Measurements from ENCODE around the gene PSMB10. TPM values are rescaled to one million over a fixed set of nuclear protein-coding genes. Genes with fewer than 3 reads are reported as not detected.

PSMB10 gene
- polyA plus RNA-seq, 1 experiment: 18.1 TPM

DNA sequence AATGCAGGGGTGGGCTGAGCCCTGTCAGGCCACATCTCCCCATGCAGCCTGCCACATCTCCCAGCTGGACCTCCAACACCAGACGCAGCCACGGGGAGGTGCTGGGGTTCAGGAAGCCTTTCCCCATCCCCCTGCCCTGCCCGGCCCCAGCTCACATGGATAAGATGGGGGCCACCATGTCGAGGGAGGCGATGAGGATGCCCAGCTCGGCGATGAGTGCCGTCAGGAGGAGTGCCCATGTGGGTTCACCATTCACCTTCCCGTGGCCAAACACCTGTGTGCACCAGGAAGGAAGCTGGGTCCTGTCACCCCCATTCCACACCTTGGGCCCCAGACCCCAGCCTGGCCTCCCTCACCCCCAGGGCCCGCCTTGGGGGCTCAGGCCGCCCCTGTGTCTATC, 13.0 kb upstream of the PSMB10 start:
- POLR2A ChIA-PET: no interaction called here
- CTCF ChIA-PET: interaction anchor here (0.7 kb wide), 1 partner anchor 925 kb away, joined by 3 read pairs; no protein-coding TSS in a partner anchor
- TF ChIP-seq, protein P1, sequence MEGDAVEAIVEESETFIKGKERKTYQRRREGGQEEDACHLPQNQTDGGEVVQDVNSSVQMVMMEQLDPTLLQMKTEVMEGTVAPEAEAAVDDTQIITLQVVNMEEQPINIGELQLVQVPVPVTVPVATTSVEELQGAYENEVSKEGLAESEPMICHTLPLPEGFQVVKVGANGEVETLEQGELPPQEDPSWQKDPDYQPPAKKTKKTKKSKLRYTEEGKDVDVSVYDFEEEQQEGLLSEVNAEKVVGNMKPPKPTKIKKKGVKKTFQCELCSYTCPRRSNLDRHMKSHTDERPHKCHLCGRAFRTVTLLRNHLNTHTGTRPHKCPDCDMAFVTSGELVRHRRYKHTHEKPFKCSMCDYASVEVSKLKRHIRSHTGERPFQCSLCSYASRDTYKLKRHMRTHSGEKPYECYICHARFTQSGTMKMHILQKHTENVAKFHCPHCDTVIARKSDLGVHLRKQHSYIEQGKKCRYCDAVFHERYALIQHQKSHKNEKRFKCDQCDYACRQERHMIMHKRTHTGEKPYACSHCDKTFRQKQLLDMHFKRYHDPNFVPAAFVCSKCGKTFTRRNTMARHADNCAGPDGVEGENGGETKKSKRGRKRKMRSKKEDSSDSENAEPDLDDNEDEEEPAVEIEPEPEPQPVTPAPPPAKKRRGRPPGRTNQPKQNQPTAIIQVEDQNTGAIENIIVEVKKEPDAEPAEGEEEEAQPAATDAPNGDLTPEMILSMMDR (IDR thresholded peaks at IDR 0.05; ENCODE audit: low read depth, low read length): no peak

DNA sequence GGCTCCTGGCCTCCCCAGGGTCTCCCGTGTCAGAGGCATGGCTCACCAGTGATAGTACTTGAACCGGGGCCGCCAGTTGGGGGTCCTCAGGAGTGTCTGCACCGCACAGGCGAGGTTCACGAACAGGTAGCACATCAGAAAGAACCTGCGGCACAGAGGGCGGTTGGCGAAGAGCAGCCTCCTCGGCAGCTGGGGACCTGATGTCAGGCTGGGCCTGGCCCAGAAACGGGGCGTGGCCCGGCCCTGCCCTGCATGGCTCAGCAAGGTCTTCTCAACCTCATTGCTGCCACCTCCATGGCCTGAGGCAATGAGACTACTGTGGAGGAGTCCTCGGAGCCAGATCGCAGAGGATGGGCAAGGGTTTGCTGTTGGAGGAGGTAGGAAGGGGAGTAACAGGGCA, 11.4 kb upstream of the PSMB10 start:
- Histone ChIP-seq H3K4me3 (ENCODE audit: low read depth, low read length) (no peak overlapping the region), H3K9me3 (ENCODE audit: control insufficient read depth, insufficient read depth, low read length) (no peaks in the 10 kb centered on the region; the same call in 1 of the 2 replicates), H3K27ac (ENCODE audit: low read depth, low read length) (no peak overlapping the region), H3K27me3 (ENCODE audit: control insufficient read depth, insufficient read depth, low read length) (no peaks in the 10 kb centered on the region)
- POLR2A ChIA-PET: no interaction called here
- DNase-seq (ENCODE audit: low read depth, low spot score): no peak
- CTCF ChIA-PET: no interaction called here
- TF ChIP-seq, protein P1 (IDR thresholded peaks at IDR 0.05; ENCODE audit: low read depth, low read length): no peak

More for the DNA sequence above, 13.0 kb upstream of the PSMB10 start:
- H3K9me3 ChIP-seq (ENCODE audit: control insufficient read depth, insufficient read depth, low read length): no peaks in the 10 kb centered on the region; the same call in 1 of the 2 replicates
- no peak for DNase-seq (ENCODE audit: low read depth, low spot score)
- no peak overlapping the region for H3K4me3 ChIP-seq (ENCODE audit: low read depth, low read length)
- no peaks in the 10 kb centered on the region for H3K27me3 ChIP-seq (ENCODE audit: control insufficient read depth, insufficient read depth, low read length)
- no peak overlapping the region for H3K27ac ChIP-seq (ENCODE audit: low read depth, low read length)

DNA sequence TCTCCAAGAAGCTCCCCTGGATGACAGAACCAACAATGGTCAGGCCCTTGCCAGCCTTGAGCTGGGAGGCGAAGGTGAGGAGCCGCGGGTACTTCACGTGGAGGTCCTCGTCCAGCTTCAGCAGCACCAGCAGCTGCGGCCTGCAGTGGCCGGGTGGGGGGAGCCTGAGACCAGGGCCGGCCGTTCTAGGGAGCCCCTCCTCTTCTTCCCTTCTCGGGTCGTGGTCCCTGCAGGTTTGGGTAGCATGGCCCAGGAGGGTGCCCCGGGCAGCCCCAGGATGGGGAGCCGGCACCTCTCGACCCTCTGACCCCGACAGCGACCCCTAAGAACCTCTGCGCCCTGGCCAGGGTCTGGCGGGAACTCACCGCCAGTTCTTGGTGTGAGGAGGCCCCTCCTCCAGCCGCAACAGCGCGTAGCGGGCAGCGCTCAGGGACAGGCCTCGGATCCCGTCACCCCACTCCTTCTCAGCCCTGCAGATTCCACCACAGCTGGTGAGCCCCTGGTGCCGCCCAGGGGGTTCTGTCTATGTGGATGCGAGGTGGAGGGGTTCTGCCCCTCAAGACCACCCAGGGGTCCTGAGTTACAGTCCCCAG, 10.4 kb upstream of the PSMB10 start:
- ChIA-PET CTCF (no interaction called here), POLR2A (interaction anchor here (0.9 kb wide), 1 partner anchor 13 kb away, joined by 4 read pairs; no protein-coding TSS in a partner anchor)
- DNase-seq (ENCODE audit: low read depth, low spot score): no peak

DNA sequence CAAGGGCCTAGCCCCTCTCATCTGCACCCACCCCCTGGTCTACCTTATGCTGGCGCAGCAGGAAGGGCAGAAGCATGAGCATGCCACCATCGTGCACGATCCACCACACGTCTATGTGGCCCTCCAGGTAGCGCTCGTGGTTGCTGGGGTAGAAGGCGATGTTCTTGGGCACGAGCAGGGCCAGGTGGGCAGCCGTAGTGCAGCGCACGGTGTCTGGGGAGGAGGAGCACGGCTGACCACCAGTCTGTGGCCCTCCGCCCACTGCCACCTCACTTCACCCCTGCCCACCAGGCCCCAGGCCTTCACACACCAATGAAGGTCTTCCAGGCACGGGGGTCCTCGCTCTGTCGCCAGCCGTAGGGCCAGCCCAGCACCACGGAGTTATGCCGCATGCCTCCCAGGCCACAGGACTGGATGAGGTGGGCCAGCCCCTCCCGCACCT, 9.5 kb upstream of the PSMB10 start:
- no peaks in the 10 kb centered on the region for H3K27me3 ChIP-seq (ENCODE audit: control insufficient read depth, insufficient read depth, low read length)
- CTCF ChIA-PET: no interaction called here
- H3K27ac ChIP-seq (ENCODE audit: low read depth, low read length): no peak overlapping the region
- POLR2A ChIA-PET: interaction anchor here (0.9 kb wide), 1 partner anchor 14 kb away, joined by 4 read pairs; no protein-coding TSS in a partner anchor
- DNase-seq (ENCODE audit: low read depth, low spot score): no peak
- no peaks in the 10 kb centered on the region; the same call in 1 of the 2 replicates for H3K9me3 ChIP-seq (ENCODE audit: control insufficient read depth, insufficient read depth, low read length)
- H3K4me3 ChIP-seq (ENCODE audit: low read depth, low read length): no peak overlapping the region
- TF ChIP-seq, protein P1 (IDR thresholded peaks at IDR 0.05; ENCODE audit: low read depth, low read length): no peak

More for the DNA sequence above, 10.4 kb upstream of the PSMB10 start:
- no peak overlapping the region for H3K4me3 ChIP-seq (ENCODE audit: low read depth, low read length)
- no peaks in the 10 kb centered on the region for H3K27me3 ChIP-seq (ENCODE audit: control insufficient read depth, insufficient read depth, low read length)
- TF ChIP-seq, protein P1 (IDR thresholded peaks at IDR 0.05; ENCODE audit: low read depth, low read length): no peak
- no peak overlapping the region for H3K27ac ChIP-seq (ENCODE audit: low read depth, low read length)
- no peaks in the 10 kb centered on the region; the same call in 1 of the 2 replicates for H3K9me3 ChIP-seq (ENCODE audit: control insufficient read depth, insufficient read depth, low read length)

DNA sequence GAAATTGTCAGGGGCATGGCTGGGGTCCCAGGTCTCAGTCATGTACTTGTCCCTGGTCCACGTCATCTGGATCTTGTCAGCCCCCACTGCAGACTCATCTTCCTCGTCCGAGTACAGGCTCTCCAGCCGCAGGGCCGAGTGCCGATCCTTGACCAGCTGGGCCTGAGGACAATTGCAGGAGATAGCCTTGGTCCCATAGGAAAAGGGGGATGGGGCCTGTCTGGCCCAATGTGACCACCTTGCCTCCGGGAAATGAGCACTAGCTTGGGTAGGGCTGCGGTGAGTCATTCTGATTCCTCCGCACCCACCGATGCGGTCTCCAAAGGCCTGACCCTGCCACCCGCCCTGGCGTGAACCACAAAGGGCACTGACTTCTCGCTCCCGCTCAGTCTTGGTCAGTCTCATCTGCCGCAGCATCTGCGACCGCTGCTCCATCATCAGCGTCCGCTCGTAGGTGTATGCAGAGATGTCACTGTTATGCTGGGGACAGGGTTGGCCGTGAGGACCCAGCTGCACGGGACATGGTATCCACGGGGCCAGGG, 8.8 kb upstream of the PSMB10 start:
- no peak overlapping the region for H3K4me3 ChIP-seq (ENCODE audit: low read depth, low read length)
- POLR2A ChIA-PET: no interaction called here
- H3K9me3 ChIP-seq (ENCODE audit: control insufficient read depth, insufficient read depth, low read length): no peaks in the 10 kb centered on the region; the same call in 1 of the 2 replicates
- TF ChIP-seq, protein P1 (IDR thresholded peaks at IDR 0.05; ENCODE audit: low read depth, low read length): no peak
- no peak for DNase-seq (ENCODE audit: low read depth, low spot score)
- H3K27me3 ChIP-seq (ENCODE audit: control insufficient read depth, insufficient read depth, low read length): no peaks in the 10 kb centered on the region
- CTCF ChIA-PET: no interaction called here
- H3K27ac ChIP-seq (ENCODE audit: low read depth, low read length): no peak overlapping the region
